ENCODE data around the gene SAP30L.

The SAP30L gene

GRCh38 chr5:154418344-154418820 lies 27.4 kb upstream of the SAP30L start:
- no peak for DNase-seq (ENCODE audit: extremely low read depth in 1 of 2, low read depth in 1 of 2)

DNA sequence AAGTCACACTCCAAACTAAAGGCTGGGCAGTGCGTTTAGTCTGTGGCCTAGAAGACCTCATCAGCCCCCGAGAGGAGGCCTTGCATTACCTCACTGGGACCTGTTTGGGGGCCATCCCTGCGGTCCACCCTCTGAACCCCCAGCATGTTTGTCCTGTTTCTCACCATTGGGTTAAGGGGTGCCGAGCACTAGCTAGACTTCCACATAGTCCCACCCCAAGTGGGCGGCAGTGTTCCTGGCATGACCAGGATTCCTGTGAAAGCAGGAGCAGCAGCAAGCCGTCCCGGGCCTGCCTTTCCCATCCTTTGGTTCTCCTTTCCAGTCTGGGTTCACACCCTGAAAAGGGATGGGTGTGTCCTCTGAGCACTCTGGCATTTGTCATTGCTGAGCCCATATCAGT lies 26.6 kb upstream of the SAP30L start:
- no peak for DNase-seq (ENCODE audit: extremely low read depth in 1 of 2, low read depth in 1 of 2)

- no peak for DNase-seq (ENCODE audit: extremely low read depth in 1 of 2, low read depth in 1 of 2)
Observed at GRCh38 chr5:154421868-154422267, 23.9 kb upstream of the SAP30L start.

- DNase-seq (ENCODE audit: extremely low read depth in 1 of 2, low read depth in 1 of 2), result no peak
Observed at GRCh38 chr5:154422298-154422697, 23.5 kb upstream of the SAP30L start.

GRCh38 chr5:154428208-154428607 lies 17.6 kb upstream of the SAP30L start:
- DNase-seq (ENCODE audit: extremely low read depth in 1 of 2, low read depth in 1 of 2), result no peak

- no peak for DNase-seq (ENCODE audit: extremely low read depth in 1 of 2, low read depth in 1 of 2)
Observed at GRCh38 chr5:154429341-154429740, 16.5 kb upstream of the SAP30L start.

- DNase-seq (ENCODE audit: extremely low read depth in 1 of 2, low read depth in 1 of 2), result no peak
Observed at GRCh38 chr5:154430466-154430865, 15.3 kb upstream of the SAP30L start.

GRCh38 chr5:154430961-154431630 lies 14.7 kb upstream of the SAP30L start:
- no peak for DNase-seq (ENCODE audit: extremely low read depth in 1 of 2, low read depth in 1 of 2)

DNA sequence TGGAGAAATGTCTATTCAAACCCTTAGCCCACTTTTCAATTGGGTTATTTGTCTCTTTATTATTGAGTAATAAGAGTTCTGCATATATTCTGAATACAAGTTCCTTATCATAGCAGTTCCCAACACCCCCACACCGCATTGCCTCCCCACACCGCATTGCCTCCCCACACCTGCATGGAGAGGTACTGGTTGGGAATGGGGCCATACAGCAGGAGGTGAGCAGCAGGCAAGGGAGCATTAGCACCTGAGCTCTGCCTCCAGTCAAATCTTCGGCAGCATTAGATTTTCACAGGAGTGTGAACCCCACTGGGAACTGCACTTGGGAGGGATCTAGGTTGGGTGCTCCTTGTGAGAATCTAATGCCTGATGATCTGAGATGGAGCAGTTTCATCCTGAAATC lies 10.6 kb upstream of the SAP30L start:
- DNase-seq (ENCODE audit: extremely low read depth in 1 of 2, low read depth in 1 of 2), result no peak

GRCh38 chr5:154437281-154437965 lies 8.4 kb upstream of the SAP30L start:
- DNase-seq (ENCODE audit: extremely low read depth in 1 of 2, low read depth in 1 of 2), result no peak

DNA sequence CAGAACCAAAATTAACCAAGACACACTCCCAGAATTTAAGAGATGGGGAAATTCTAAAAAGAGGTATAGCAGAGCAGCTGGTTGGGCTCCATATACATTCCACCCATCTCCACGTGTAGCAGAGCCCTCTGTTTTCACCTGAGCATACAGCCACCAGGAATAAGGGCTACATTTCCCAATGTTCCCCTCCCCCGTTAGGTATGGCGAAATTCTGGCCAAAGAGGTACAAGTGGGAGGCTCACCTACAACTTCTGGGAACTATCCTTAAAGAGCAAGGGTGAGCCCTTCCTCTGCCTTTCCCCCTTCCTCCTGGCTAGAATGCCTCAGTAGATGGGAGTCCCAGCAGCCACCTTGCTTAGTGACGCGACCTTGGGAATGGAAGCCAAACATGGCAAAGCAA lies 5.3 kb upstream of the SAP30L start:
- DNase-seq (ENCODE audit: extremely low read depth in 1 of 2, low read depth in 1 of 2), result no peak

DNA sequence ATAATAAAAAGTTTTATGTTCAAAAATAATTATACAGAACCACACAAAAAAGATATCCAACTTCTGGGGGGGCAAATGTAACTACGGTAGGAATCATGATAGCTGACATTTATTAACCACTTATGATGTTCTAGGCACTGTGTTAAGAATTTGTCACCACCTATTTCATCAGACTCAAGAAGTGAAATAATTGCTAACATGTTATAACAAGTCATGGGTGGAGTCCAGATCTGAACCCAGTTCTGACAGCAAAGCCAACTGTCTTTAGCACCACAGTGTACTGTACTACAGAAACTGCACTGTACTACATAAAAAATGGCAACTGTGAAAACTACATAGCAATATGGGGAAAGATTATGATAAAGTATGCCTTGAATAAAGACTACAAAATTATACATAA lies 3.0 kb upstream of the SAP30L start:
- DNase-seq (ENCODE audit: extremely low read depth in 1 of 2, low read depth in 1 of 2), result no peak

GRCh38 chr5:154444556-154445421 lies 1.0 kb upstream of the SAP30L start:
- peak in 1 of 2 donors; percentile 3 for DNase-seq (ENCODE audit: extremely low read depth in 1 of 2, low read depth in 1 of 2)

- peak in 1 of 2 donors; percentile 14 for DNase-seq (ENCODE audit: extremely low read depth in 1 of 2, low read depth in 1 of 2)
Observed at GRCh38 chr5:154446195-154447088, 645 bp downstream of the SAP30L start.

GRCh38 chr5:154447089-154447725 lies 1.4 kb downstream of the SAP30L start:
- DNase-seq (ENCODE audit: extremely low read depth in 1 of 2, low read depth in 1 of 2), result no peak

DNA sequence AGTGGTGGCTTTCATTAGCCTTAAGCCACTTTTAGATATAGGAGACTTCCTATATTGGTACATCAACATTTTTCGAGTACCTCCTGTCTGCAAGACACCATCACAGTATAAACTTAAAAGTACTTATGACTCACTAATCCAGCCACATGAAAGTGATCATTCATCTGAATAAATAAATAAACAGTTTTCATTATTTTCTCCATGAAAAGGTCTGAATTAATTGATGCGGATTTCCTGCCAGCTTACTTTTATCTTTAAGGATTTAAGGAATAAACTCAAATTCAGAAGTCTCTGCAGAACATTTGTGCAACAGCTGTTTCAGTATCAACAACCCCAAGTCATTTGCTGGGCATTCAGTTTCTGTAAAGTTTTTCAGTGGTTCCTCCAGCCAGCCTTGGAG lies 4.0 kb downstream of the SAP30L start:
- no peak for DNase-seq (ENCODE audit: extremely low read depth in 1 of 2, low read depth in 1 of 2)

DNA sequence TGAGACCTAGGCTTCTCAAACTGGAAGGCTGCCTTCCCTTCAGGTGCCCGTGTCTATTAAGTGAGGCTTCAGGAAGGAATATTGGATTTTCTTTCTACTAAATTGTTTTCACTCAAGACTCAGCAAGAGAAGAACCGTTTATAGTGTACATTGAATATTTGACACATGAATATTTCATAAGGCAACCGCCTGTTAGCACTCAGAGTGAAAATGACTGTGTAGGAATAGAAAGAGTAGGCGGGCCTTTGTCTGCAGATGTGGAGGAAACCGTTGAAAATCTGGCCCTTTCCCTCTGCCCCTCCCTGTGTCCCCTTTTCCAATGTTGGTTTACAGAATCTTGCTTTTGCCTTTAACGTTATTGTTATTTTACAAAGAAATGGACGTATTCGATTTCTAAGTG lies 6.2 kb downstream of the SAP30L start:
- DNase-seq (ENCODE audit: extremely low read depth in 1 of 2, low read depth in 1 of 2), result no peak

DNA sequence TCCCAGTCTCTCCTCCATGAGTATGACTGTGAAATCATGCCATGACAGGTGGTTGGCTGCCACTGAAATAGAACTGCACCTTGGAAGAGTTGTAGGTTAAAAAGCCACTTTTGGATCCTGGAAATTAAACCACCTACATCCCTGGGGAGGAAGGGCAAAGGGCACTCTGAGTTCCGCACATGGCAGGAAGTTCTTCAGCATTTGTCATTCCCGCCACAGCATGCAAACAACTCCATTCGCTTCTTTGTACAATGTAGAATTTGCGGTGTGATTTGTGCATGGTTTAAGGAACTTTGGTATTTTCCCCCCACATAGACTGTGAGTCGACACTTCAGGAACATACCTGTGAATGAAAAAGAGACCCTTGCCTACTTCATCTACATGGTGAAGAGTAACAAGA lies 9.8 kb downstream of the SAP30L start:
- no peak for DNase-seq (ENCODE audit: extremely low read depth in 1 of 2, low read depth in 1 of 2)

- no peak for DNase-seq (ENCODE audit: extremely low read depth in 1 of 2, low read depth in 1 of 2)
Observed at GRCh38 chr5:154456540-154456939, 10.7 kb downstream of the SAP30L start.

DNA sequence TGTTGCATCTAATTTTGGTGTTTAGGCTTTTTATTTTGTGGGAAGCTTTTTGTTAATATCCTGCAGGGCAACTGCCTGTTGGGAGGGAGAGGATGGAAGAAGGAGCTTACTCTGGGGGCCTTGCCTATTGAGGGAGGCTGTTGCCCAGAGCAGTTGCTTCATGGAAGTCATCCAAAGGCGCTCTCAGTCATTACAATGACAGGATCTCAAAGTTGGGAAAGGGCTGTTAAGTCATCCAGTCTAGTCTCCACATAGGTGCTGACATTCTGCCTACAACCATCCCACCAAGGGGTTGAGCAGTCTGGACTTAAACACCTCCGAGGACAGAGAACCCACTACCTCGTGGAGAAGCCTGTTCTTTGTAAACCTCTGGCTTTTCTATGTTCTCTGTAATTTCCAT lies 13.2 kb downstream of the SAP30L start:
- DNase-seq (ENCODE audit: extremely low read depth in 1 of 2, low read depth in 1 of 2), result no peak
